GM19043 (cell line): ENCODE data around the gene SYT7.

Experiments used
- ATAC-seq: cut with Tn5 transposase; IDR thresholded peaks from one replicate; pipeline ENCODE4 v1.9.1; 2021; ENCODE audit warnings: low read depth; ENCODE audit not compliant: unreplicated experiment

The SYT7 gene

GRCh38 chr11:61586792-61587430, 6.0 kb upstream of the SYT7 start:
- ATAC-seq: no peak

- no peak for ATAC-seq
Measured at GRCh38 chr11:61585115-61585514, 4.2 kb upstream of the SYT7 start.

GRCh38 chr11:61581931-61582330, 1.1 kb upstream of the SYT7 start:
- no peak for ATAC-seq

GRCh38 chr11:61580271-61580888, 496 bp downstream of the SYT7 start:
- no peak for ATAC-seq

- ATAC-seq: no peak
Measured at GRCh38 chr11:61579676-61580270, 1.1 kb downstream of the SYT7 start.

- ATAC-seq: no peak
Measured at GRCh38 chr11:61578819-61579675, 1.8 kb downstream of the SYT7 start.

GRCh38 chr11:61577383-61578118, 3.3 kb downstream of the SYT7 start:
- ATAC-seq: no peak

GRCh38 chr11:61575886-61576861, 4.7 kb downstream of the SYT7 start:
- ATAC-seq: no peak

GRCh38 chr11:61574611-61575010, 6.3 kb downstream of the SYT7 start:
- ATAC-seq: no peak

- ATAC-seq: no peak
Measured at GRCh38 chr11:61572913-61573312, 8.0 kb downstream of the SYT7 start.

GRCh38 chr11:61571869-61572268, 9.0 kb downstream of the SYT7 start:
- ATAC-seq: no peak

GRCh38 chr11:61571337-61571736, 9.5 kb downstream of the SYT7 start:
- no peak for ATAC-seq

GRCh38 chr11:61569701-61570100, 11.2 kb downstream of the SYT7 start:
- no peak for ATAC-seq

GRCh38 chr11:61569018-61569417, 11.9 kb downstream of the SYT7 start:
- no peak for ATAC-seq

GRCh38 chr11:61567286-61568061, 13.4 kb downstream of the SYT7 start:
- ATAC-seq: no peak

- no peak for ATAC-seq
Measured at GRCh38 chr11:61564936-61565696, 15.8 kb downstream of the SYT7 start.

- no peak for ATAC-seq
Measured at GRCh38 chr11:61560751-61561150, 20.1 kb downstream of the SYT7 start.

- ATAC-seq: no peak
Measured at GRCh38 chr11:61556621-61557020, 24.3 kb downstream of the SYT7 start.
